Measurements from ENCODE around the gene IGFL2. TPM values are rescaled to one million over a fixed set of nuclear protein-coding genes. Genes with fewer than 3 reads are reported as not detected.

IGFL2 gene
- polyA plus RNA-seq, 1 of the 3 experiments (the other 2 are of a cell fraction), result 0.23 TPM

DNA sequence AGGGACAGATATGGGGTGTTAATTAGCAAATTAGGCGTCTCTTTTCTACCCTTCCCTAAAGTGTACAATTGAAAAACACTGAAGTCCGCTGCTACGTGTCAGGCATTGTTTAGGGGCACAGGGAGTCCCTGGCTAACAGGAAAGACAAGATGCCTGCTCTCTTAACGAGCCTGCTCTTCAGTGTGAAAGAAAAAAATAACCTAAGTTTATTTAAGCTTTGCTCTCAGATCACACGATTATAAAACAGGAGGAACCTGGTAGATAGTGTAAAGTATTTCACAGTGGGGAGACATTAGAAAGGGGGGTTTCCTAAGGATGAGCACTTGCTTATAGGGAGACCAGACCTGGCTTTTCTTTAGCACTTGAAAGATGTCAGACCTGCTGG, 38.7 kb downstream of the IGFL2 start:
- 37% methylated on average over 5 of the region's 5 CpGs for WGBS (ENCODE audit: low lambda C conversion rate)
- H3K9ac ChIP-seq, result no peak overlapping the region
- CTCF ChIA-PET, result interaction anchor here (0.8 to 2.2 kb wide), 4 partner anchors 10 to 109 kb away, joined by 3 to 6 read pairs (median 6); no protein-coding TSS in a partner anchor
- POLR2A ChIA-PET, result no interaction called here
- H3F3A ChIP-seq (replicated peaks; ENCODE audit: insufficient read depth), result peaks cover 34% of the 10 kb centered on the region
- peaks cover 5 to 15% of the 10 kb centered on the region in 2 experiments; a peak in 2 of 4 replicates for H3K4me1 ChIP-seq (ENCODE audit: control insufficient read depth in 1 of 2, insufficient read depth in 2 of 2, low read depth in 1 of 2, low read length in 1 of 2)
- no peaks in the 10 kb centered on the region; the same call in 1 of the 2 replicates for H3K27me3 ChIP-seq (ENCODE audit: insufficient read depth)
- H3K4me3 ChIP-seq (ENCODE audit: low read depth in 2 of 2, low read length in 1 of 2), result no peak overlapping the region
- H2AFZ ChIP-seq (ENCODE audit: low read depth), result peak overlapping the region; percentile 69
- DNase-seq, result no peak
- H4K20me1 ChIP-seq (ENCODE audit: insufficient read depth), result no peaks in the 10 kb centered on the region
- no peaks in the 10 kb centered on the region for H3K9me3 ChIP-seq
- no peaks in the 10 kb centered on the region for H3K36me3 ChIP-seq (replicated peaks in 1 of 2; ENCODE audit: control insufficient read depth in 1 of 2, insufficient read depth in 2 of 2, low read length in 1 of 2)
- TF ChIP-seq SMC3 (IDR thresholded peaks at IDR 0.05; ENCODE audit: low read depth, low read length) (no peak), EP300 (IDR thresholded peaks at IDR 0.05; ENCODE audit: borderline replicate concordance in 1 of 2, low read depth in 1 of 2, low read length in 1 of 2) (no peak), TAF1 (IDR thresholded peaks at IDR 0.05; ENCODE audit: borderline replicate concordance, low read depth, low read length) (no peak), CHD2 (IDR thresholded peaks at IDR 0.05; ENCODE audit: low read length, partially characterized antibody) (no peak), YY1 (IDR thresholded peaks at IDR 0.05; ENCODE audit: low read depth) (no peak), JUND (IDR thresholded peaks at IDR 0.05) (no peak), ELF1 (IDR thresholded peaks at IDR 0.05) (no peak), TEAD4 (IDR thresholded peaks at IDR 0.05; ENCODE audit: borderline replicate concordance, insufficient read depth) (no peak), RCOR1 (IDR thresholded peaks at IDR 0.05; ENCODE audit: low read length) (no peak), FOSL2 (IDR thresholded peaks at IDR 0.05; ENCODE audit: borderline replicate concordance, low read depth) (no peak), GABPA (IDR thresholded peaks at IDR 0.05; ENCODE audit: low read depth) (no peak)
- TF ChIP-seq, protein P1, sequence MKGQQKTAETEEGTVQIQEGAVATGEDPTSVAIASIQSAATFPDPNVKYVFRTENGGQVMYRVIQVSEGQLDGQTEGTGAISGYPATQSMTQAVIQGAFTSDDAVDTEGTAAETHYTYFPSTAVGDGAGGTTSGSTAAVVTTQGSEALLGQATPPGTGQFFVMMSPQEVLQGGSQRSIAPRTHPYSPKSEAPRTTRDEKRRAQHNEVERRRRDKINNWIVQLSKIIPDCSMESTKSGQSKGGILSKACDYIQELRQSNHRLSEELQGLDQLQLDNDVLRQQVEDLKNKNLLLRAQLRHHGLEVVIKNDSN (IDR thresholded peaks at IDR 0.05; ENCODE audit: borderline replicate concordance, low read depth), result no peak
- TF ChIP-seq, protein P2, sequence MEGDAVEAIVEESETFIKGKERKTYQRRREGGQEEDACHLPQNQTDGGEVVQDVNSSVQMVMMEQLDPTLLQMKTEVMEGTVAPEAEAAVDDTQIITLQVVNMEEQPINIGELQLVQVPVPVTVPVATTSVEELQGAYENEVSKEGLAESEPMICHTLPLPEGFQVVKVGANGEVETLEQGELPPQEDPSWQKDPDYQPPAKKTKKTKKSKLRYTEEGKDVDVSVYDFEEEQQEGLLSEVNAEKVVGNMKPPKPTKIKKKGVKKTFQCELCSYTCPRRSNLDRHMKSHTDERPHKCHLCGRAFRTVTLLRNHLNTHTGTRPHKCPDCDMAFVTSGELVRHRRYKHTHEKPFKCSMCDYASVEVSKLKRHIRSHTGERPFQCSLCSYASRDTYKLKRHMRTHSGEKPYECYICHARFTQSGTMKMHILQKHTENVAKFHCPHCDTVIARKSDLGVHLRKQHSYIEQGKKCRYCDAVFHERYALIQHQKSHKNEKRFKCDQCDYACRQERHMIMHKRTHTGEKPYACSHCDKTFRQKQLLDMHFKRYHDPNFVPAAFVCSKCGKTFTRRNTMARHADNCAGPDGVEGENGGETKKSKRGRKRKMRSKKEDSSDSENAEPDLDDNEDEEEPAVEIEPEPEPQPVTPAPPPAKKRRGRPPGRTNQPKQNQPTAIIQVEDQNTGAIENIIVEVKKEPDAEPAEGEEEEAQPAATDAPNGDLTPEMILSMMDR (IDR thresholded peaks at IDR 0.05), result no peak
- TF ChIP-seq, protein P3, sequence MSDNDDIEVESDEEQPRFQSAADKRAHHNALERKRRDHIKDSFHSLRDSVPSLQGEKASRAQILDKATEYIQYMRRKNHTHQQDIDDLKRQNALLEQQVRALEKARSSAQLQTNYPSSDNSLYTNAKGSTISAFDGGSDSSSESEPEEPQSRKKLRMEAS (IDR thresholded peaks at IDR 0.05; ENCODE audit: low read depth), result no peak
- TF ChIP-seq, protein P4, sequence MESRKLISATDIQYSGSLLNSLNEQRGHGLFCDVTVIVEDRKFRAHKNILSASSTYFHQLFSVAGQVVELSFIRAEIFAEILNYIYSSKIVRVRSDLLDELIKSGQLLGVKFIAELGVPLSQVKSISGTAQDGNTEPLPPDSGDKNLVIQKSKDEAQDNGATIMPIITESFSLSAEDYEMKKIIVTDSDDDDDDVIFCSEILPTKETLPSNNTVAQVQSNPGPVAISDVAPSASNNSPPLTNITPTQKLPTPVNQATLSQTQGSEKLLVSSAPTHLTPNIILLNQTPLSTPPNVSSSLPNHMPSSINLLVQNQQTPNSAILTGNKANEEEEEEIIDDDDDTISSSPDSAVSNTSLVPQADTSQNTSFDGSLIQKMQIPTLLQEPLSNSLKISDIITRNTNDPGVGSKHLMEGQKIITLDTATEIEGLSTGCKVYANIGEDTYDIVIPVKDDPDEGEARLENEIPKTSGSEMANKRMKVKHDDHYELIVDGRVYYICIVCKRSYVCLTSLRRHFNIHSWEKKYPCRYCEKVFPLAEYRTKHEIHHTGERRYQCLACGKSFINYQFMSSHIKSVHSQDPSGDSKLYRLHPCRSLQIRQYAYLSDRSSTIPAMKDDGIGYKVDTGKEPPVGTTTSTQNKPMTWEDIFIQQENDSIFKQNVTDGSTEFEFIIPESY (IDR thresholded peaks at IDR 0.05; ENCODE audit: borderline replicate concordance, low read depth), result no peak
- H3K79me2 ChIP-seq (ENCODE audit: insufficient read depth), result no peaks in the 10 kb centered on the region
- H3K9me2 ChIP-seq, result no peaks in the 10 kb centered on the region
- no peak overlapping the region for H3K4me2 ChIP-seq
- peak overlapping the region in 1 of 2 experiments; percentile 96; a peak in 2 of 4 replicates for H3K27ac ChIP-seq (ENCODE audit: low read depth in 2 of 2, low read length in 1 of 2)
